K562 (cell line): ENCODE results near the gene GLRX3. TPM values are rescaled to one million over a fixed set of nuclear protein-coding genes. Genes with fewer than 3 reads are reported as not detected.

Experiments used
- ARID1B ChIP-seq: fragments of 450-650 bp; IDR thresholded peaks from 2 replicates; pipeline ENCODE4 v1.6.1; 2016; ENCODE audit warnings: antibody characterized with exemption, mild to moderate bottlenecking, inconsistent platforms
- CXXC5 ChIP-seq: fragments of 250-450 bp; sonication (Bioruptor Pico); IDR thresholded peaks from 2 replicates; pipeline ENCODE4 v1.8.0; 2022; ENCODE audit warnings: inconsistent platforms, mild to moderate bottlenecking, moderate library complexity
- EP300 ChIP-seq: IDR thresholded peaks from 2 replicates; pipeline ENCODE4 v1.6.1; 2012; ENCODE audit warnings: low read length, improper control_type of control experiment
- ESRRB ChIP-seq: fragments of 250-450 bp; sonication (Bioruptor Pico); IDR thresholded peaks from 2 replicates; pipeline ENCODE4 v1.5.0; 2020; ENCODE audit warnings: mild to moderate bottlenecking, moderate library complexity, borderline replicate concordance
- GATAD2A ChIP-seq: fragments of 450-650 bp; IDR thresholded peaks from 2 replicates; pipeline ENCODE4 v1.6.1; 2017
- IFI16 ChIP-seq: fragments of 250-450 bp; sonication (Bioruptor Pico); IDR thresholded peaks from 2 replicates; pipeline ENCODE4 v2.1.2; 2022; ENCODE audit warnings: mild to moderate bottlenecking, inconsistent platforms
- IRF2 ChIP-seq: sonication (generic); formaldehyde crosslinking; IDR thresholded peaks from 2 replicates; pipeline ENCODE4 v1.8.1; 2022; ENCODE audit warnings: mild to moderate bottlenecking, missing genetic modification reagents
- JUN ChIP-seq, 2 experiments: sonication (generic) in 1 of 2; formaldehyde crosslinking in 1 of 2; IDR thresholded peaks; 2 replicates each; pipeline versions ENCODE4 v1.6.1 to v1.8.0; 2012 to 2022; ENCODE audit warnings: borderline replicate concordance in 2 of 2, mild to moderate bottlenecking in 2 of 2, improper control_type of control experiment in 1 of 2, low read depth in 1 of 2, low read length in 1 of 2, missing genetic modification reagents in 1 of 2
- KLF1 ChIP-seq: fragments of 450-650 bp; IDR thresholded peaks from 2 replicates; pipeline ENCODE4 v1.6.1; 2016; ENCODE audit warnings: missing genetic modification characterization, missing compliant biosample characterization
- KLF16 ChIP-seq: IDR thresholded peaks from 2 replicates; pipeline ENCODE4 v1.6.1; 2016; ENCODE audit warnings: antibody characterized with exemption
- NFRKB ChIP-seq: fragments of 450-650 bp; IDR thresholded peaks from 2 replicates; pipeline ENCODE4 v1.6.1; 2016; ENCODE audit warnings: low read depth
- NFYB ChIP-seq: IDR thresholded peaks from 2 replicates; pipeline ENCODE4 v1.6.1; 2011; ENCODE audit warnings: mild to moderate bottlenecking, moderate library complexity; ENCODE audit not compliant: insufficient read length; ENCODE audit errors: extremely low read depth
- OTX1 ChIP-seq: fragments of 450-650 bp; formaldehyde crosslinking; IDR thresholded peaks from 2 replicates; pipeline ENCODE4 v1.4.0; 2022; ENCODE audit warnings: mild to moderate bottlenecking
- PCBP2 ChIP-seq: fragments of 200-400 bp; formaldehyde crosslinking; IDR thresholded peaks from 2 replicates; pipeline ENCODE4 v1.6.1; 2018; ENCODE audit warnings: low read length, low read depth, mild to moderate bottlenecking, moderate library complexity; ENCODE audit not compliant: poor library complexity, severe bottlenecking
- SUPT5H ChIP-seq: fragments of 450-650 bp; IDR thresholded peaks from 2 replicates; pipeline ENCODE4 v1.6.1; 2016
- THRAP3 ChIP-seq: fragments of 450-650 bp; IDR thresholded peaks from 2 replicates; pipeline ENCODE4 v1.6.1; 2016; ENCODE audit warnings: mild to moderate bottlenecking, inconsistent platforms, borderline replicate concordance
- TOE1 ChIP-seq, 2 experiments: fragments of 450-650 bp in 1 of 2; sonication (generic) in 1 of 2; formaldehyde crosslinking in 1 of 2; IDR thresholded peaks; 2 replicates each; pipeline versions ENCODE4 v1.7.1 to v1.8.0; 2016 to 2022; ENCODE audit warnings: borderline replicate concordance in 2 of 2, mild to moderate bottlenecking in 2 of 2, antibody characterized with exemption in 1 of 2, inconsistent platforms in 1 of 2, low read depth in 1 of 2, missing genetic modification reagents in 1 of 2, moderate library complexity in 1 of 2
- ZEB2 ChIP-seq: fragments of 450-650 bp; IDR thresholded peaks from 2 replicates; pipeline ENCODE4 v1.6.1; 2016
- ZNF76 ChIP-seq: fragments of 250-450 bp; sonication (Bioruptor Pico); IDR thresholded peaks from 2 replicates; pipeline ENCODE4 v1.4.0; 2020; ENCODE audit warnings: mild to moderate bottlenecking, moderate library complexity, borderline replicate concordance
- polyA plus RNA-seq, 8 experiments: library from polyadenylated mRNA; depleted of rRNA in 4 of 8; stranded (reverse) in 5 of 8; unstranded in 3 of 8; fragments of >200 nt; fragmentation: Nextera tagmentation in 2 of 8; fragmentation: Illumina TruSeq in 1 of 8; extraction: Ambion mirVana in 2 of 8; extraction: Trizol in 1 of 8; gene quantifications; 2 replicates each; pipeline versions ENCODE4 v1.2.1 to v1.2.3, GENCODE V29; 2011 to 2014; ENCODE audit warnings: inconsistent platforms in 1 of 8, missing spikeins in 1 of 8
- total RNA-seq, 7 experiments: library from RNA; depleted of rRNA in 6 of 7; stranded (reverse); fragments of >200 nt in 6 of 7; fragmentation: Illumina TruSeq in 2 of 7; extraction: Trizol in 2 of 7; gene quantifications; 2 replicates each; pipeline versions ENCODE4 v1.2.1 to v1.2.3, GENCODE V29; 2011 to 2021; ENCODE audit warnings: low replicate concordance in 1 of 7
- TF ChIP-seq, protein P1 (sequence below): fragments of 450-650 bp; conservative IDR thresholded peaks from 2 replicates; pipeline ENCODE4 v1.6.1; 2016; ENCODE audit warnings: missing genetic modification characterization, low read depth, mild to moderate bottlenecking, control low read depth, missing compliant biosample characterization
- TF ChIP-seq, protein P2 (sequence below): IDR thresholded peaks from 3 replicates; pipeline ENCODE4 v1.6.1; 2011; ENCODE audit warnings: borderline replicate concordance, mild to moderate bottlenecking; ENCODE audit not compliant: insufficient read length, insufficient read depth
- TF ChIP-seq, protein P3 (sequence below): fragments of 450-650 bp; IDR thresholded peaks from 2 replicates; pipeline ENCODE4 v1.6.1; 2016; ENCODE audit warnings: low read depth, mild to moderate bottlenecking, moderate library complexity
- TF ChIP-seq, protein P4 (sequence below), 2 experiments: fragments of 450-650 bp; conservative IDR thresholded peaks; 2 replicates each; pipeline ENCODE4 v1.6.1; 2017; ENCODE audit warnings: mild to moderate bottlenecking in 2 of 2, moderate library complexity in 2 of 2

Gene GLRX3
- total and polyA plus RNA-seq, 9 of the 15 experiments (the other 6 are each of a cell fraction or from before 2014, with no cell fraction given) = 115 to 190 (median 169) TPM

DNA sequence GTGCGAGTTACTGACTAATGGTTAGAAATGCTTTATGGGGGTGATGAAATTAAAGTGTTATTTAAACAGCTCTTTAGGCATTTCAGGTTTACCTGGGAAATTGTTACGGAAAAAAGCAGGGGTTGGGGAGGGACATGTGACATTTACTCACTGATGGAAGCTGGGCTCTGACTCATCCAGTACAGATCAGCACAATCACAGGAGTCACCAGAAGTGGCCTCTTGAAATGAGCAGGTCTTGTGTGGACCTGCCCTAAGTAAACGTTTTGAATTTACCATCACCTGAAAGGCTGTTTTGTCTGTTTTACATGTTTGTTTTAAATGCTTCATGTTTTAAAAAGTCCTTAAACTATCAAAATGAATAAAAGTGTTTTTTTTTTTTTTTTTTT is 2.3 kb downstream of the GLRX3 start (continued):
- TF ChIP-seq, protein P1, sequence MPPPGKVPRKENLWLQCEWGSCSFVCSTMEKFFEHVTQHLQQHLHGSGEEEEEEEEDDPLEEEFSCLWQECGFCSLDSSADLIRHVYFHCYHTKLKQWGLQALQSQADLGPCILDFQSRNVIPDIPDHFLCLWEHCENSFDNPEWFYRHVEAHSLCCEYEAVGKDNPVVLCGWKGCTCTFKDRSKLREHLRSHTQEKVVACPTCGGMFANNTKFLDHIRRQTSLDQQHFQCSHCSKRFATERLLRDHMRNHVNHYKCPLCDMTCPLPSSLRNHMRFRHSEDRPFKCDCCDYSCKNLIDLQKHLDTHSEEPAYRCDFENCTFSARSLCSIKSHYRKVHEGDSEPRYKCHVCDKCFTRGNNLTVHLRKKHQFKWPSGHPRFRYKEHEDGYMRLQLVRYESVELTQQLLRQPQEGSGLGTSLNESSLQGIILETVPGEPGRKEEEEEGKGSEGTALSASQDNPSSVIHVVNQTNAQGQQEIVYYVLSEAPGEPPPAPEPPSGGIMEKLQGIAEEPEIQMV (tag) = no peak
- TF ChIP-seq IRF2 (CRISPR knock-in tag) = no peak
- peak; percentile 64 for TF ChIP-seq ARID1B
- TF ChIP-seq KLF16 = no peak
- TF ChIP-seq, protein P2, sequence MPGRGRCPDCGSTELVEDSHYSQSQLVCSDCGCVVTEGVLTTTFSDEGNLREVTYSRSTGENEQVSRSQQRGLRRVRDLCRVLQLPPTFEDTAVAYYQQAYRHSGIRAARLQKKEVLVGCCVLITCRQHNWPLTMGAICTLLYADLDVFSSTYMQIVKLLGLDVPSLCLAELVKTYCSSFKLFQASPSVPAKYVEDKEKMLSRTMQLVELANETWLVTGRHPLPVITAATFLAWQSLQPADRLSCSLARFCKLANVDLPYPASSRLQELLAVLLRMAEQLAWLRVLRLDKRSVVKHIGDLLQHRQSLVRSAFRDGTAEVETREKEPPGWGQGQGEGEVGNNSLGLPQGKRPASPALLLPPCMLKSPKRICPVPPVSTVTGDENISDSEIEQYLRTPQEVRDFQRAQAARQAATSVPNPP = no peak
- no peak for TF ChIP-seq CXXC5 (CRISPR knock-in tag)
- TF ChIP-seq EP300 = no peak
- TF ChIP-seq NFRKB = no peak
- TF ChIP-seq ZEB2 = 0 out of 2 replicates have a peak, but pooled peaks have one; percentile 13
- TF ChIP-seq THRAP3 = no peak
- peak; percentile 79 for TF ChIP-seq JUN (IDR thresholded peaks at IDR 0.05; ENCODE audit: borderline replicate concordance, low read depth, low read length)
- TF ChIP-seq JUN (CRISPR knock-in tag; IDR thresholded peaks at IDR 0.05; ENCODE audit: borderline replicate concordance) = no peak
- TF ChIP-seq GATAD2A = no peak
- no peak for TF ChIP-seq PCBP2
- no peak for TF ChIP-seq IFI16 (CRISPR knock-in tag)
- TF ChIP-seq, protein P3, sequence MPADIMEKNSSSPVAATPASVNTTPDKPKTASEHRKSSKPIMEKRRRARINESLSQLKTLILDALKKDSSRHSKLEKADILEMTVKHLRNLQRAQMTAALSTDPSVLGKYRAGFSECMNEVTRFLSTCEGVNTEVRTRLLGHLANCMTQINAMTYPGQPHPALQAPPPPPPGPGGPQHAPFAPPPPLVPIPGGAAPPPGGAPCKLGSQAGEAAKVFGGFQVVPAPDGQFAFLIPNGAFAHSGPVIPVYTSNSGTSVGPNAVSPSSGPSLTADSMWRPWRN = no peak
- TF ChIP-seq ZNF76 = no peak
- TF ChIP-seq TOE1 (IDR thresholded peaks at IDR 0.05; ENCODE audit: borderline replicate concordance) = no peak
- TF ChIP-seq TOE1 (CRISPR knock-in tag; IDR thresholded peaks at IDR 0.05; ENCODE audit: borderline replicate concordance, low read depth) = no peak
- no peak for TF ChIP-seq NFYB
- TF ChIP-seq SUPT5H = no peak
- no peak for TF ChIP-seq KLF1
- TF ChIP-seq ESRRB (CRISPR knock-in tag) = no peak
- TF ChIP-seq, protein P4, sequence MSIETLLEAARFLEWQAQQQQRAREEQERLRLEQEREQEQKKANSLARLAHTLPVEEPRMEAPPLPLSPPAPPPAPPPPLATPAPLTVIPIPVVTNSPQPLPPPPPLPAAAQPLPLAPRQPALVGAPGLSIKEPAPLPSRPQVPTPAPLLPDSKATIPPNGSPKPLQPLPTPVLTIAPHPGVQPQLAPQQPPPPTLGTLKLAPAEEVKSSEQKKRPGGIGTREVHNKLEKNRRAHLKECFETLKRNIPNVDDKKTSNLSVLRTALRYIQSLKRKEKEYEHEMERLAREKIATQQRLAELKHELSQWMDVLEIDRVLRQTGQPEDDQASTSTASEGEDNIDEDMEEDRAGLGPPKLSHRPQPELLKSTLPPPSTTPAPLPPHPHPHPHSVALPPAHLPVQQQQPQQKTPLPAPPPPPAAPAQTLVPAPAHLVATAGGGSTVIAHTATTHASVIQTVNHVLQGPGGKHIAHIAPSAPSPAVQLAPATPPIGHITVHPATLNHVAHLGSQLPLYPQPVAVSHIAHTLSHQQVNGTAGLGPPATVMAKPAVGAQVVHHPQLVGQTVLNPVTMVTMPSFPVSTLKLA (conservative IDR thresholded peaks at IDR 0.05) = peak in 1 of 2 experiments; percentile 46; a peak in 1 of 4 replicates
- no peak for TF ChIP-seq OTX1 (CRISPR knock-in tag)
